Endothelial cell of umbilical vein (primary cell): ENCODE results near the gene SH3BP1. TPM values are rescaled to one million over a fixed set of nuclear protein-coding genes. Genes with fewer than 3 reads are reported as not detected.

ENCODE experiments used
- BruUV-seq: library from RNA; stranded (reverse); fragments of 400-500 nt; replicated peaks from 2 replicates; lab custom pipeline; 2021; lab: Mats Ljungman, UMichigan
- CTCF ChIA-PET: fragments of 300-600, 350-600 bp; sonication (Branson Sonifier 250); formaldehyde crosslinking; loops from one replicate; lab custom pipeline; 2021; ENCODE audit warnings: antibody characterized with exemption, inconsistent platforms; lab: Charles Lee
- POLR2A ChIA-PET: fragments of 300-600, 350-600 bp; sonication (Branson Sonifier 250); formaldehyde crosslinking; loops from one replicate; lab custom pipeline; 2021; ENCODE audit warnings: antibody characterized with exemption, inconsistent platforms; lab: Charles Lee
- DNase-seq: peaks from one replicate; pipeline ENCODE4 v3.0.0-alpha.2; 2011; ENCODE audit warnings: low read depth, low spot score
- FAIRE-seq: peaks from 2 replicates; lab custom pipeline; 2011; peaks lifted over from hg19 to GRCh38; lab: Jason Lieb, UNC
- H2AFZ ChIP-seq: 2 replicates; pipeline ENCODE4 v1.6.0; 2012; ENCODE audit warnings: low read depth, low read length, control low read depth, inconsistent platforms
- H3K27ac ChIP-seq: 2 replicates; pipeline ENCODE4 v1.5.1; 2011; ENCODE audit warnings: low read depth, mild to moderate bottlenecking, control low read depth, low read length, moderate library complexity; ENCODE audit not compliant: insufficient read depth
- H3K27me3 ChIP-seq, 2 experiments: 2 replicates each; pipeline versions ENCODE4 v1.6.0 to v1.6.1; 2011; ENCODE audit warnings: low read length in 2 of 2, mixed read lengths in 1 of 2; ENCODE audit not compliant: control insufficient read depth in 2 of 2, insufficient read depth in 2 of 2
- H3K36me3 ChIP-seq, 2 experiments: 2 replicates in 1 of 2; 3 replicates in 1 of 2; pipeline ENCODE4 v1.5.1; 2011; ENCODE audit warnings: low read length in 2 of 2, mild to moderate bottlenecking in 1 of 2, moderate library complexity in 1 of 2; ENCODE audit not compliant: control insufficient read depth in 2 of 2, insufficient read depth in 2 of 2; ENCODE audit errors: extremely low read depth in 1 of 2
- H3K4me1 ChIP-seq: 3 replicates; pipeline ENCODE4 v1.5.1; 2011; ENCODE audit warnings: mild to moderate bottlenecking, low read length; ENCODE audit not compliant: control insufficient read depth, insufficient read depth; ENCODE audit errors: extremely low read depth
- H3K4me2 ChIP-seq: 2 replicates; pipeline ENCODE4 v1.6.1; 2011; ENCODE audit warnings: low read length, control low read depth, mixed read lengths; ENCODE audit not compliant: insufficient read depth
- H3K4me3 ChIP-seq, 3 experiments: fragments of 200-600 bp in 1 of 3; sonication (generic), shearing (Covaris generic) in 1 of 3; replicated peaks in 1 of 3; 2 replicates each; pipeline ENCODE4 v1.5.1; 2011 to 2016; ENCODE audit warnings: control low read depth in 3 of 3, low read length in 3 of 3, mild to moderate bottlenecking in 2 of 3, inconsistent platforms in 1 of 3, low read depth in 1 of 3, moderate library complexity in 1 of 3; ENCODE audit not compliant: insufficient read depth in 1 of 3
- H3K79me2 ChIP-seq: 2 replicates; pipeline ENCODE4 v1.6.0; 2012; ENCODE audit warnings: low read length, inconsistent platforms; ENCODE audit not compliant: control insufficient read depth, insufficient read depth
- H3K9ac ChIP-seq: replicated peaks from 2 replicates; pipeline ENCODE3; 2011; ENCODE audit warnings: low read length, control low read depth; ENCODE audit not compliant: insufficient read depth; ENCODE audit errors: extremely low read depth
- H3K9me1 ChIP-seq: replicated peaks from 3 replicates; pipeline ENCODE4 v1.6.0; 2011; ENCODE audit warnings: mild to moderate bottlenecking, low read length; ENCODE audit not compliant: control insufficient read depth, insufficient read depth; ENCODE audit errors: extremely low read depth
- H3K9me3 ChIP-seq: replicated peaks from 2 replicates; pipeline ENCODE4 v1.5.1; 2012; ENCODE audit warnings: low read length, inconsistent platforms; ENCODE audit not compliant: control insufficient read depth, insufficient read depth
- H4K20me1 ChIP-seq: replicated peaks from 2 replicates; pipeline ENCODE3; 2011; ENCODE audit warnings: mild to moderate bottlenecking, low read length; ENCODE audit not compliant: control insufficient read depth, insufficient read depth; ENCODE audit errors: extremely low read depth
- JUN ChIP-seq: IDR thresholded peaks from 2 replicates; pipeline ENCODE4 v1.6.1; 2011; ENCODE audit warnings: borderline replicate concordance, low read depth; ENCODE audit not compliant: insufficient read length, insufficient read depth
- POLR2A ChIP-seq: IDR thresholded peaks from 2 replicates; pipeline ENCODE4 v1.6.1; 2012; ENCODE audit warnings: low read depth, mild to moderate bottlenecking, control low read depth, low read length
- POLR2AphosphoS5 ChIP-seq: IDR thresholded peaks from 2 replicates; pipeline ENCODE4 v1.6.1; 2012; ENCODE audit warnings: low read depth, mild to moderate bottlenecking, control low read depth, low read length, moderate library complexity; ENCODE audit not compliant: insufficient read depth
- dilution Hi-C: fragments of 300-500 bp; cut with MboI; formaldehyde crosslinking; loops from one replicate; pipeline ENCODE4 v1.15.0; 2019; ENCODE audit warnings: low sequenced_read_pairs; ENCODE audit not compliant: extremely low pct_ligation_motif_present
- intact Hi-C: fragments of 100-400 bp; cut with micrococcal nuclease; formaldehyde crosslinking; loops from one replicate; pipeline ENCODE4 v1.10.0; 2022
- polyA plus RNA-seq, 4 experiments: library from polyadenylated mRNA; depleted of rRNA in 3 of 4; stranded (reverse) in 3 of 4; unstranded in 1 of 4; fragments of >200 nt; gene quantifications; 2 replicates each; pipeline versions ENCODE4 v1.2.1 to v1.2.3, GENCODE V29; 2011 to 2012; ENCODE audit warnings: missing spikeins in 1 of 4
- total RNA-seq: library from RNA; stranded (reverse); gene quantifications from 2 replicates; pipeline ENCODE4 v1.2.3, GENCODE V29; 2021
- TF ChIP-seq, protein P1 (sequence below), 2 donors: IDR thresholded peaks; 1 replicate in 1 of 2; 2 replicates in 1 of 2; pipeline ENCODE4 v1.5.1; 2011; ENCODE audit warnings: low read length in 2 of 2, mild to moderate bottlenecking in 2 of 2, moderate library complexity in 2 of 2, control low read depth in 1 of 2, inconsistent platforms in 1 of 2, low read depth in 1 of 2; ENCODE audit not compliant: insufficient read depth in 1 of 2; ENCODE audit errors: extremely low read depth in 1 of 2

The SH3BP1 gene
- total and polyA plus RNA-seq, 2 donors (not counting 3 experiments of a cell fraction or from before 2014, with no cell fraction given), result 2.3 to 4.3 TPM

GRCh38 chr22:37621352-37621860, 18.1 kb upstream of the SH3BP1 start:
- ChIA-PET POLR2A (no interaction called here), CTCF (interaction anchor here (0.7 to 5.0 kb wide), 4 partner anchors 13 to 60 kb away, joined by 3 to 16 read pairs (median 4); no protein-coding TSS in a partner anchor)
- no peaks in the 10 kb centered on the region for H3K4me1 ChIP-seq
- dilution Hi-C loops (no loop called here), intact Hi-C loops (no loop called here)
- no peak overlapping the region for H3K9ac ChIP-seq
- H3K36me3 ChIP-seq, result peaks cover 8 to 27% of the 10 kb centered on the region in 2 experiments
- no peaks in the 10 kb centered on the region for H4K20me1 ChIP-seq
- DNase-seq, result no peak
- no TSS peak for BruUV-seq
- H3K9me3 ChIP-seq, result no peaks in the 10 kb centered on the region
- no peak overlapping the region for H3K4me3 ChIP-seq
- no peaks in the 10 kb centered on the region for H3K9me1 ChIP-seq
- no peak for FAIRE-seq
- no peak overlapping the region for H3K27ac ChIP-seq
- no peak for TF ChIP-seq POLR2A
- no peak for TF ChIP-seq POLR2AphosphoS5
- no peak for TF ChIP-seq JUN
- no peaks in the 10 kb centered on the region for H3K79me2 ChIP-seq
- no peak overlapping the region for H3K4me2 ChIP-seq
- no peak overlapping the region for H2AFZ ChIP-seq
- H3K27me3 ChIP-seq, result no peaks in the 10 kb centered on the region

GRCh38 chr22:37623075-37624016, 16.1 kb upstream of the SH3BP1 start:
- no TSS peak for BruUV-seq
- Histone ChIP-seq H3K4me3 (no peak overlapping the region), H3K9ac (no peak overlapping the region), H3K27me3 (no peaks in the 10 kb centered on the region), H3K4me2 (no peak overlapping the region), H3K9me1 (no peaks in the 10 kb centered on the region), H3K9me3 (no peaks in the 10 kb centered on the region), H4K20me1 (no peaks in the 10 kb centered on the region), H3K27ac (no peak overlapping the region), H2AFZ (no peak overlapping the region), H3K4me1 (peaks cover 7% of the 10 kb centered on the region), H3K79me2 (no peaks in the 10 kb centered on the region), H3K36me3 (peaks cover 4 to 19% of the 10 kb centered on the region in 2 experiments)
- intact Hi-C loops, result loop anchor here (1.0 kb wide), 3 partner anchors 58 to 168 kb away; no protein-coding TSS in a partner anchor
- peak; percentile 44 for DNase-seq
- CTCF ChIA-PET, result interaction anchor here (0.7 kb wide), 1 partner anchor 169 kb away, joined by 3 read pairs; no protein-coding TSS in a partner anchor
- no peak for TF ChIP-seq POLR2AphosphoS5
- TF ChIP-seq, protein P1, sequence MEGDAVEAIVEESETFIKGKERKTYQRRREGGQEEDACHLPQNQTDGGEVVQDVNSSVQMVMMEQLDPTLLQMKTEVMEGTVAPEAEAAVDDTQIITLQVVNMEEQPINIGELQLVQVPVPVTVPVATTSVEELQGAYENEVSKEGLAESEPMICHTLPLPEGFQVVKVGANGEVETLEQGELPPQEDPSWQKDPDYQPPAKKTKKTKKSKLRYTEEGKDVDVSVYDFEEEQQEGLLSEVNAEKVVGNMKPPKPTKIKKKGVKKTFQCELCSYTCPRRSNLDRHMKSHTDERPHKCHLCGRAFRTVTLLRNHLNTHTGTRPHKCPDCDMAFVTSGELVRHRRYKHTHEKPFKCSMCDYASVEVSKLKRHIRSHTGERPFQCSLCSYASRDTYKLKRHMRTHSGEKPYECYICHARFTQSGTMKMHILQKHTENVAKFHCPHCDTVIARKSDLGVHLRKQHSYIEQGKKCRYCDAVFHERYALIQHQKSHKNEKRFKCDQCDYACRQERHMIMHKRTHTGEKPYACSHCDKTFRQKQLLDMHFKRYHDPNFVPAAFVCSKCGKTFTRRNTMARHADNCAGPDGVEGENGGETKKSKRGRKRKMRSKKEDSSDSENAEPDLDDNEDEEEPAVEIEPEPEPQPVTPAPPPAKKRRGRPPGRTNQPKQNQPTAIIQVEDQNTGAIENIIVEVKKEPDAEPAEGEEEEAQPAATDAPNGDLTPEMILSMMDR (IDR thresholded peaks at IDR 0.05; ENCODE audit: extremely low read depth in 1 of 2, insufficient read depth in 1 of 2, low read depth in 1 of 2, low read length in 2 of 2), result peak; percentile 51 to 87
- dilution Hi-C loops, result no loop called here
- FAIRE-seq, result peak; percentile 48
- POLR2A ChIA-PET, result interaction anchor here (0.6 kb wide), 1 partner anchor 54 kb away, joined by 7 read pairs; no protein-coding TSS in a partner anchor
